Esophagus squamous epithelium (tissue), 5 donors: Measurements from ENCODE around the gene FNDC3B. TPM values are rescaled to one million over a fixed set of nuclear protein-coding genes. Genes with fewer than 3 reads are reported as not detected.

Experiments used
- DNase-seq: peaks from one replicate; lab custom pipeline; 2025; lab: John Stamatoyannopoulos, UW
- H3K27ac ChIP-seq, 4 donors: fragments of 200-600 bp; sonication (generic); one replicate each; pipeline ENCODE4 v1.5.1; 2016 to 2019; ENCODE audit warnings: mild to moderate bottlenecking in 1 of 4
- H3K27me3 ChIP-seq, 4 donors: fragments of 200-600 bp; sonication (generic); 1 replicate in 3 of 4; 2 replicates in 1 of 4; pipeline versions ENCODE4 v1.5.1 to v1.6.0; 2017 to 2021; ENCODE audit warnings: antibody characterized with exemption in 1 of 4
- H3K36me3 ChIP-seq, 3 donors: fragments of 200-600 bp; sonication (generic); one replicate each; pipeline ENCODE4 v1.5.1; 2016 to 2019
- H3K4me1 ChIP-seq, 3 donors: fragments of 200-600 bp; sonication (generic); one replicate each; pipeline ENCODE4 v1.5.1; 2017 to 2019
- H3K4me3 ChIP-seq, 4 donors: fragments of 200-600 bp; sonication (generic); 1 replicate in 3 of 4; 2 replicates in 1 of 4; pipeline ENCODE4 v1.5.1; 2016 to 2019; ENCODE audit warnings: mild to moderate bottlenecking in 2 of 4, moderate library complexity in 1 of 4
- H3K9me3 ChIP-seq, 3 donors: fragments of 200-600 bp; sonication (generic); one replicate each; pipeline ENCODE4 v1.5.1; 2016 to 2019
- POLR2A ChIP-seq, 4 donors: fragments of 450-650 bp; IDR thresholded peaks; one replicate each; pipeline ENCODE4 v1.6.1; 2017; ENCODE audit warnings: antibody characterized with exemption in 4 of 4, mild to moderate bottlenecking in 4 of 4, moderate library complexity in 3 of 4
- WGBS, 2 donors: methylation state at CpG; one replicate each; pipeline ENCODE4 v1.1.5; 2018; 5-methylcytosine and 5-hydroxymethylcytosine counted together
- intact Hi-C: fragments of 100-400 bp; cut with DNase I; formaldehyde crosslinking; loops from one replicate; pipeline ENCODE4 v1.15.0; 2022
- total RNA-seq, 4 donors: library from RNA; depleted of rRNA; stranded (reverse); fragments of >200 nt; gene quantifications; one replicate each; pipeline ENCODE4 v1.1.0, GENCODE V29; 2016
- TF ChIP-seq, protein P1 (sequence below), 6 experiments: fragments of 450-650 bp in 4 of 6; fragments of 200-600 bp in 2 of 6; sonication (generic) in 2 of 6; IDR thresholded peaks; one replicate each; pipeline ENCODE4 v1.5.1; 2016 to 2019; ENCODE audit warnings: antibody characterized with exemption in 6 of 6, mild to moderate bottlenecking in 4 of 6, moderate library complexity in 4 of 6
- donor health status: DM: yes; HTN: yes; CAD: no.

FNDC3B gene
- total RNA-seq, 4 donors from 2014 or later, result 7.7 to 44.3 (median 20.4) TPM

DNA sequence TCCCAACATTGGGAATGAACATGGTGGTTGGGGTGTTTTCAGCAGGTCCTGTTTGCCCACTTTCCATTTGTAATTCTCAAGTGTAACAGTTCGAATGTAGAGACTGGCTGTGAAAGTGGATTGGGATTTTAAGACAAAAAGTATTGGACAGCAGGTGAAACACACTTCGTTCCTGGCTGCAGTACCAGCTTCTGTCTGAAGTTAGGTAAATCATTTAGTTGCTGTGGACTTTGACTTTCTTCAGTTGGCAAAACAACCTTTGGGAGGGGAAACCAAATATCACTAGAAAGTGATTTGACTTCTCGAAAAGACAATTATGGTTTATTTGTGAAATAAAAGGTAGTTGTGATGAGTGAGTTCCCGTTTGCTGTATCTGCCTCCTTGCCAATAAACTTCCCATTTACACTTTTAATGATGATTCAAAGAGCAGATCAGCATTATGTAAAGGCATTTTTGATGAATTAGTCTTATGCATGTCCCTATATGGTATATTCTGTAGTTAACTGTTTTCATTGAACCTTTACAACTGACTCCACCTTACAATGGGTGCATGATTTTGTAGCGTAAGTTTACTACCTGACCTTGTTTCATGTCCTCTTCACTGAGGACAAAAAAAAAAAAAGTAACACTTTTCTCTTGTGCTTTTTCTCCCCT lies 34.0 kb downstream of the FNDC3B start:
- Histone ChIP-seq H3K27me3 (no peaks in the 10 kb centered on the region), H3K4me1 (peaks cover 0 to 32% (median 10%) of the 10 kb centered on the region in 3 donors), H3K36me3 (no peaks in the 10 kb centered on the region), H3K4me3 (no peak overlapping the region), H3K27ac (no peak overlapping the region), H3K9me3 (no peaks in the 10 kb centered on the region)
- intact Hi-C loops, result no loop called here
- 80 to 93% methylated on average over 5 of the region's 5 CpGs for WGBS, 2 donors
- DNase-seq, result no peak
- TF ChIP-seq, protein P1, sequence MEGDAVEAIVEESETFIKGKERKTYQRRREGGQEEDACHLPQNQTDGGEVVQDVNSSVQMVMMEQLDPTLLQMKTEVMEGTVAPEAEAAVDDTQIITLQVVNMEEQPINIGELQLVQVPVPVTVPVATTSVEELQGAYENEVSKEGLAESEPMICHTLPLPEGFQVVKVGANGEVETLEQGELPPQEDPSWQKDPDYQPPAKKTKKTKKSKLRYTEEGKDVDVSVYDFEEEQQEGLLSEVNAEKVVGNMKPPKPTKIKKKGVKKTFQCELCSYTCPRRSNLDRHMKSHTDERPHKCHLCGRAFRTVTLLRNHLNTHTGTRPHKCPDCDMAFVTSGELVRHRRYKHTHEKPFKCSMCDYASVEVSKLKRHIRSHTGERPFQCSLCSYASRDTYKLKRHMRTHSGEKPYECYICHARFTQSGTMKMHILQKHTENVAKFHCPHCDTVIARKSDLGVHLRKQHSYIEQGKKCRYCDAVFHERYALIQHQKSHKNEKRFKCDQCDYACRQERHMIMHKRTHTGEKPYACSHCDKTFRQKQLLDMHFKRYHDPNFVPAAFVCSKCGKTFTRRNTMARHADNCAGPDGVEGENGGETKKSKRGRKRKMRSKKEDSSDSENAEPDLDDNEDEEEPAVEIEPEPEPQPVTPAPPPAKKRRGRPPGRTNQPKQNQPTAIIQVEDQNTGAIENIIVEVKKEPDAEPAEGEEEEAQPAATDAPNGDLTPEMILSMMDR (IDR thresholded peaks at IDR 0.05), result no peak
- TF ChIP-seq POLR2A (IDR thresholded peaks at IDR 0.05), result no peak

DNA sequence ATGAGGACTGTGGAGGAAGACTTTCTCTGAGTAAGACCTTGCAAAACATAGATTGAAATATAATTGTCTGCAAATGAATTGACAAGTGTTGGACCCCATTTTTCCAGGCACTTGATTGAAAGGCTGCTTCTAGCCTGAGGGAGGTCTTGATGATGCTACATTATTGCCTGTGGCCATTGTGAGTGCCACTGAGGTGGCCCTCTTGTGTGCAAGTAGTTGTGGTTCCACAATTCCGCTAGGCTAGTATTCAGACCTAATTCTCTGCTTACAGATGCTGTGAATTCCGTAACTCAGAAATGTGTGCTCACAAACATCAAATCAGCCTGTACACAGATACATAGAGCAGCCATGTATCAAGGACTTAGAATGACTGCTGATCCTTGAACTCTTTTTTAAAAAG lies 34.7 kb downstream of the FNDC3B start:
- Histone ChIP-seq H3K4me3 (no peak overlapping the region), H3K27ac (no peak overlapping the region), H3K9me3 (no peaks in the 10 kb centered on the region), H3K27me3 (no peaks in the 10 kb centered on the region), H3K36me3 (no peaks in the 10 kb centered on the region), H3K4me1 (peaks cover 0 to 27% (median 10%) of the 10 kb centered on the region in 3 donors)
- 75 to 100% methylated on average over 2 of the region's 2 CpGs for WGBS, 2 donors
- intact Hi-C loops, result no loop called here
- no peak for DNase-seq
- TF ChIP-seq POLR2A (IDR thresholded peaks at IDR 0.05), result no peak
- TF ChIP-seq, protein P1 (IDR thresholded peaks at IDR 0.05), result no peak

DNA sequence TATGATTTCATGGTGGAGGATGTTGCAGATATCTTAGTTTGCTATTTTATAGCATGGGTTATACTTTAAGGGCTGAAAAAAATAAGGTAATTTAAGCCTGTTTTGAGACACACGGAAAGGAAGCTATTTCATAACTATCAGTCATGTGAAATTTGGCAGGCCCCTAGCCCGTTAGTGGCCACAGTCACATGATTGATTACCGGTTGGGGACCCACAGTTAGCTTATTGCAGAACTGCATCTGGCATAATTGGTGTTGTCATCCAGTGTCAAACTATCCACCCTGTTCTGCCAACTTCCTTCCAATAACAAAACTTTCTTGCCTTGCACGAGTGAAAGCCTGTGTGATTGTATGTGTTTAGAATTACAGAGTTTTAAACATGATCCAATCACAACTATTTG lies 35.2 kb downstream of the FNDC3B start:
- WGBS, 2 donors, result 38 to 41% methylated on average over 4 of the region's 4 CpGs
- intact Hi-C loops, result no loop called here
- no peaks in the 10 kb centered on the region for H3K27me3 ChIP-seq
- no peaks in the 10 kb centered on the region for H3K36me3 ChIP-seq
- no peak overlapping the region for H3K27ac ChIP-seq
- H3K9me3 ChIP-seq, result no peaks in the 10 kb centered on the region
- H3K4me1 ChIP-seq, result peaks cover 0 to 22% (median 10%) of the 10 kb centered on the region in 3 donors
- no peak for DNase-seq
- no peak for TF ChIP-seq POLR2A (IDR thresholded peaks at IDR 0.05)
- TF ChIP-seq, protein P1 (IDR thresholded peaks at IDR 0.05), result no peak
- H3K4me3 ChIP-seq, result no peak overlapping the region

DNA sequence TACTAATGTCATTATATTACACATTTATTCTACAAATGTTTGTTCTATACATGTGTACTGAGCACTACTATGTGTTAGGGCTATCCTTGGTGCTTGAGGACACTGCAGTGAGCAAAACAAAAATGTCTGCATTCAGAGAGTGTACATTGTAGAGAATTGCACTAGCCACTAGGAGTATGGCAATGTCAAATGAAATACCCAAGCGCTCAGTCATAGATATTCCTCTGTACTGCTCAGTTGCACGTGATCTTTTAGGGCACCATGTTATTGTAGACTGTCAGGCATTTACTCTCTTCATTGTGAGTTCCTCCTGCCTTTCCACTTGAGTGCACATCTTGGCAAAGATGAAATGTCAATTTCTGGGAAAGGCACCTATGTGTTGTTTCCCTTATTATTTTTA lies 36.8 kb downstream of the FNDC3B start:
- Histone ChIP-seq H3K4me1 (peaks cover 0 to 18% (median 3%) of the 10 kb centered on the region in 3 donors), H3K36me3 (no peaks in the 10 kb centered on the region), H3K4me3 (no peak overlapping the region), H3K9me3 (no peaks in the 10 kb centered on the region), H3K27ac (no peak overlapping the region), H3K27me3 (no peaks in the 10 kb centered on the region)
- DNase-seq, result no peak
- intact Hi-C loops, result no loop called here
- TF ChIP-seq, protein P1 (IDR thresholded peaks at IDR 0.05), result no peak
- TF ChIP-seq POLR2A (IDR thresholded peaks at IDR 0.05), result no peak
- WGBS, 2 donors, result 67 to 81% methylated on average over 2 of the region's 2 CpGs

DNA sequence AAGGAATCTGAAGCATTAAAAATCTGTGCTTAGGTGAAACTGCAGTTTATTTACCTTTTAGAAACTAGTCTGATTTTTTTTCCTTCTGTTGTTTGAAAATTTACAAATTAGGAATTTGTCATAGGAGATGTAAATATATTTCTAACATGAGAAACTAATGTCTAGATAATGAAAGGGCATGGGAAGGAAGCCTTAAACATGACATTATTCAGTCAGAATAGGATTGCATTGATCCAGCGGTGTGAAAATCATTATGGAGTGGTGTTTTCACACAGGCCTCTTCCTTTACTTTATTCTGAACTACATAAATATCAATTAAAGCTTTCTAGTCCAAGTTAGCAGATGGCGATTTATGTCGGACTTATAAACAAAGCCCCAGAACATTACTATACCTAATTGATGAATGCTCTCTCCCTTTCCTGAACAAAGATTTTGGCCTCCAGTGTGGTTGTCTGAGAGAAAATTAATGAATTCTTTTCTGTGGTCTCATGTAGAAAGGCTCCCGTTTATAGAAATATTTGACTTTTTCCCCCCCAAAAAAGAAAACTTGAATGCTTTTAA lies 37.9 kb downstream of the FNDC3B start:
- 83 to 92% methylated on average over 4 of the region's 4 CpGs for WGBS, 2 donors
- Histone ChIP-seq H3K4me1 (peaks cover 0 to 25% (median 3%) of the 10 kb centered on the region in 3 donors), H3K27me3 (no peaks in the 10 kb centered on the region), H3K36me3 (no peaks in the 10 kb centered on the region), H3K4me3 (no peak overlapping the region), H3K27ac (no peak overlapping the region), H3K9me3 (no peaks in the 10 kb centered on the region)
- intact Hi-C loops, result no loop called here
- DNase-seq, result no peak
- no peak for TF ChIP-seq POLR2A (IDR thresholded peaks at IDR 0.05)
- TF ChIP-seq, protein P1 (IDR thresholded peaks at IDR 0.05), result no peak
